ENCODE results near the gene MTTP.

MTTP gene

GRCh38 chr4:99637174-99637573 lies 62.5 kb downstream of the MTTP start:
- in situ Hi-C loops (cut with HindIII; ENCODE audit: low sequenced_read_pairs): no loop called here

GRCh38 chr4:99640676-99641075 lies 66.1 kb downstream of the MTTP start:
- in situ Hi-C loops (cut with HindIII; ENCODE audit: low sequenced_read_pairs): no loop called here

- in situ Hi-C loops (cut with HindIII; ENCODE audit: low sequenced_read_pairs): no loop called here
Observed at GRCh38 chr4:99642725-99643489, 68.3 kb downstream of the MTTP start.

- in situ Hi-C loops (cut with HindIII; ENCODE audit: low sequenced_read_pairs): no loop called here
Observed at GRCh38 chr4:99644453-99644852, 69.8 kb downstream of the MTTP start.

- in situ Hi-C loops (cut with HindIII; ENCODE audit: low sequenced_read_pairs): no loop called here
Observed at GRCh38 chr4:99645036-99645435, 70.4 kb downstream of the MTTP start.

GRCh38 chr4:99645638-99646037 lies 71.0 kb downstream of the MTTP start:
- in situ Hi-C loops (cut with HindIII; ENCODE audit: low sequenced_read_pairs): no loop called here

GRCh38 chr4:99647071-99647470 lies 72.4 kb downstream of the MTTP start:
- in situ Hi-C loops (cut with HindIII; ENCODE audit: low sequenced_read_pairs): no loop called here

GRCh38 chr4:99648321-99648720 lies 73.7 kb downstream of the MTTP start:
- in situ Hi-C loops (cut with HindIII; ENCODE audit: low sequenced_read_pairs): no loop called here

- in situ Hi-C loops (cut with HindIII; ENCODE audit: low sequenced_read_pairs): no loop called here
Observed at GRCh38 chr4:99649208-99649607, 74.6 kb downstream of the MTTP start.

- in situ Hi-C loops (cut with HindIII; ENCODE audit: low sequenced_read_pairs): no loop called here
Observed at GRCh38 chr4:99649778-99650177, 75.2 kb downstream of the MTTP start.

GRCh38 chr4:99651016-99651769 lies 76.6 kb downstream of the MTTP start:
- in situ Hi-C loops (cut with HindIII; ENCODE audit: low sequenced_read_pairs): no loop called here

- in situ Hi-C loops (cut with HindIII; ENCODE audit: low sequenced_read_pairs): no loop called here
Observed at GRCh38 chr4:99651811-99652485, 77.3 kb downstream of the MTTP start.

- in situ Hi-C loops (cut with HindIII; ENCODE audit: low sequenced_read_pairs): no loop called here
Observed at GRCh38 chr4:99652596-99653436, 78.2 kb downstream of the MTTP start.

- in situ Hi-C loops (cut with HindIII; ENCODE audit: low sequenced_read_pairs): no loop called here
Observed at GRCh38 chr4:99653916-99654315, 79.3 kb downstream of the MTTP start.

- in situ Hi-C loops (cut with HindIII; ENCODE audit: low sequenced_read_pairs): no loop called here
Observed at GRCh38 chr4:99654361-99654761, 79.7 kb downstream of the MTTP start.

- in situ Hi-C loops (cut with HindIII; ENCODE audit: low sequenced_read_pairs): no loop called here
Observed at GRCh38 chr4:99655308-99656081, 80.9 kb downstream of the MTTP start.

GRCh38 chr4:99657798-99658197 lies 83.2 kb downstream of the MTTP start, which contains the start of gene C4orf54:
Gene C4orf54, minus strand, starts transcription at chr4:99657828. Its CDS starts 3,180 bp downstream, at chr4:99654648.
- in situ Hi-C loops (cut with HindIII; ENCODE audit: low sequenced_read_pairs): no loop called here

GRCh38 chr4:99658666-99659065 lies 84.0 kb downstream of the MTTP start:
- in situ Hi-C loops (cut with HindIII; ENCODE audit: low sequenced_read_pairs): no loop called here

- in situ Hi-C loops (cut with HindIII; ENCODE audit: low sequenced_read_pairs): no loop called here
Observed at GRCh38 chr4:99661907-99662306, 87.3 kb downstream of the MTTP start.

- in situ Hi-C loops (cut with HindIII; ENCODE audit: low sequenced_read_pairs): no loop called here
Observed at GRCh38 chr4:99664716-99665115, 90.1 kb downstream of the MTTP start.
